ENCODE results near the gene MEIOSIN.
"Not testable (repeated sequence)": the region's sequence is repeated elsewhere in the genome, so short reads cannot be mapped to it uniquely, and the experiment has no call there.

MEIOSIN gene

DNA sequence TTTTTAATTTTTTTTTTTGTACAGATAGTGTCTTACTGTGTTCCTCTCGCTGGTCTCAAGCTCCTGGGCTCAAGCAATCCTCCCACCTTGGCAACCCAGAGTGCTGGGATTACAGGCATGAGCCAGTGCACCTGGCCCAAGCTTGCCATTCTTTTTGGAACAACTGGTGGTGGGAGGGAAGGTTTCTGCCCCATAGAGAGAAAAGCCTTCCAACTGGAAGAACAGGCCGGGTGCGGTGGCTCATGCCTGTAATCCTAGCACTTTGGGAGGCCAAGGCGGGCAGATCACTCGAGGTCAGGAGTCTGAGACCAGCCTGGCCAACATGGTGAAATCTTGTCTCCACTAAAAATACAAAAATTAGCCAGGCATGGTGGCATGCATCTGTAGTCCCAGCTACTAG is 66.3 kb downstream of the MEIOSIN start:
- DNase-seq (ENCODE audit: low read depth) = not testable (repeated sequence)

DNA sequence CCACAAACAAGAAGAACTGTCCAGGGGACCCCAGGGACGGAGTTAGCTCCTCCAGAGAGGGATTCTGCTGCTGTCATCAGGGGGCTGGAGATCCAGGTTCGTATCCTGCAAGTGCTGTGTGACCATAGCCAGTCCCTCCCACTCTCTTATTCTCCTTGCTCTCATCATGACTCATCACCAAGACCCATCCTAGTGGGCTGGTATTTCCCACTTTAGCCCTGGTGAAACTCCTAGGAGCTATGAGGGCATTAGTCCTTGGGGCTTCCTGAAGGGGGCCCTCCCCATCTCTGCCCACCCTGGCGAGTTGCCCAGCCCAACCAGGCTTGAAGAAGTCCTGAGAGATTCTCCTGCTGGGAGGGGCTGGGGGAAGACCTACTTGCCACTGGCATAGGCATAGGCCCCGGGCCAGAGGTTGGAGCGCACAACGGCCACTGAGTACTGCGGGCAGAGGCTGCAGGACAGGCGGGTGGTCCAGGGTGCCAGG is 66.9 kb downstream of the MEIOSIN start:
- no peak for DNase-seq (ENCODE audit: low read depth)

DNA sequence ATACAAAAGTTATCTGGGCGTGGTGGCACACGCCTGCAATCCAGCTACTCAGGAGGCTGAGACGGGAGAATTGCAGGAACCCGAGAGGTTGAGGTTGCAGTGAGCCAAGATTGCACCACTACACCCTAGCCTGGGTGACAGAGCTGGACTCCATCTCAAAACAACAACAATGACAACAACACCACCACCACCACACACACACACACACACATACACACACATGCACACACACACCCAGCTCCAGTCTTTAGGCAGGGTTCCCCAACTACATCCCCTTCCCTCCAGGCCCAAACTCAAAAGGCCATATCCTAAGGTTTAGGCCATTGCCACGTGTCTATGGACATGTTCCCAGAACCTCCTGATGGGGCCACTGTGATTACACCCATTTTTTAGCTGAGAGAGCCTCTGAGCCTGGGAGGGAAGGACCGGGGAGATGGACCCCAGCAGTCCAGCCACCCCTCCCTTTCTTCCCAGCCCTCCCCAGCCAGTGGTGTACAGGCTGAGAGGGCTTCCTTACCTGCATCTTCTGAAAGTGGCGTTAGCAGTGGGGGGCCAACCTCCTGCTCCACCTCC is 68.5 kb downstream of the MEIOSIN start:
- DNase-seq (ENCODE audit: low read depth) = no peak

DNA sequence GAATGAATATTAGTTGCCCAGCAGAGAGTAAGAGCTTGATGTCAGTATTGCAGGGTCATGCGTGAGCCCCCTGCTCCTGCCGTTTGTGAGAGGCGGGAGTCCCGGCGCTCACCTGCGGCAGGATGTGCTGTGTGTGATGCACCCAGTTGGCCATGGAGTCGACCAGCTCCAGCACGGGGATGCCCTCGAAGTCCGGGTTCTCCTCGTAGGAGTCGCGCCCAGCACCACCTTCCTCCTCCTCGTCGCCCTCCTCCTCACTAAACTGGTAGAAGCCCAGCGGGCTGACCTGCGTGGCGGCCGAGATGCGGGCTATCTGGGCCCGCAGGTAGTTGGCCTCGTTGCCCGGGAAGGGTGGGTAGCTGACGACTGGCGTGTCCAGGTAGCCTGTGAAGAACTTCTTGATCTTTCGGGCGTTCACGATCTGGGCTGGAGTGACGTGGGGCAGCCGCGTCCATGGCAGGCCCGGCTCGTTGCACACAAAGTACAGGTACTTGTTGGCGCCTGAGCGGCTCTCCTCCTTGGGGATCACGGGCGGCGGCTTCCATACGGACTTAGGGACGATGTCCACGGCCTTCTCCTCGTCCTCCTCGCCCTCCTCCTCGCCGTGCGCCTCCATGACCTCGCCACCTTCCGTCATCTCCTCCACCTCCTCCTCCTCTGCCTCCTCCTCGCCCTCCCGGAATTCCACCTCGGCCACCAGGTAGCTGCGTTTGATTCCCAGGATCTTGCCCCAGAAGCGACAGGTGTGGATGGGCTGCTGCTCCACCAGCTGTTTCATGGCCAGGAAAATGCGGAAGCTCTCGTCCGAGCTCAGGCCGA is 71.1 kb downstream of the MEIOSIN start:
- DNase-seq (ENCODE audit: low read depth) = no peak

DNA sequence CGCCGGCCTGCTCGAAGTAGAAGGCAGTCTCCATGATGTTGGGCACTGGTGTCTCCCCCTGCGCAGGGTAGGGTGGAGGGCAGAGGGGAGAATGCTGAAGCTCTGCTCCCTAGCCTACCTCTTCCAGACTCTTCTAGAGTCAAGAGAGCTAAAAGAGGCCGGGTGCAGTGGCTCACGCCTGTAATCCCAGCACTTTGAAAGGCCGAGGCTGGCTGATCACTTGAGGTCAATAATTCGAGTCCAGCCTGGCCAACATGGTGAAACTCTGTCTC is 71.7 kb downstream of the MEIOSIN start:
- no peak for DNase-seq (ENCODE audit: low read depth)

DNA sequence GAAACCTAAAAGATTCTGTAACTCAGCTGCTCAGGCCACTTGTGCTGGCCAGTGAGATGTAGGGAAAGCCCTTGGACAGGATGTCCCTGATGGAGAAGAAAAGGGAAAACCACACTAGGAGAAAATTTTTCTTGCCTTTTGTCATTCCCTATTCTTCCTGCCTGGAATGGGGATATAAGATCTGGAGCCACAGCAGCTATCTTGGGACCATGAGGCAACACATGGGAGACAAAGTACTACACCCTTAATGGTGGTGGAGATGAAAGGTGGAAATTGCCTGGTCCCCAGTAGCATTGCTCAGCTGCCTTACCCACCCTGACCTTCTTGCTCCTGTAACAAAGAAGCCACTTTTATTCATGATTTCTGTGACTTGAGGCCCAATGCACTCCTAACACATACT is 72.5 kb downstream of the MEIOSIN start:
- DNase-seq (ENCODE audit: low read depth) = no peak

DNA sequence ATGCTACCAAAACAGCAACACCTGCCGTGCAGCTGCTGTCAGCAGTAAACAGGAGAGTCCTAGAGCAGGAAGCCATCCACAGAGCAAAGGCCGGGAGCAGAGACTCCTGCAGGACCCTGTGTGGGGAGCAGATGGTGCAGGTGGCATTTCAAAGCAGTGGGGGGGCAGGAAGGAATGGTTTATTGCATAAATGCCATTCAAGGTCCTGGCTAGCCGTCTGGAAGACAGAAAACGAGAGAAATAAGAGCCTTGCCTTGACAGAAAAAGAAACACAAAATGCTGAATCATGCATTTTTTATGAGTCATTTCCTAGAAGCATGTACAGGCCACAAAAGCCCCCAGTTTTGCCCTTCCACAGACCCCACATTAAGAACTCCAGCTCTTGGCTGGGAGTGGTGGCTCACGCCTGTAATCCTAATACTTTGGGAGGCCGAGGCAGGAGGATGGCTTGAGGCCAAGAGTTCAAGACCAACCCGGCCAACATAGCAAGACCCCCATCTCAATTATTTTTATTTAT is 76.5 kb downstream of the MEIOSIN start:
- no peak for DNase-seq (ENCODE audit: low read depth)

DNA sequence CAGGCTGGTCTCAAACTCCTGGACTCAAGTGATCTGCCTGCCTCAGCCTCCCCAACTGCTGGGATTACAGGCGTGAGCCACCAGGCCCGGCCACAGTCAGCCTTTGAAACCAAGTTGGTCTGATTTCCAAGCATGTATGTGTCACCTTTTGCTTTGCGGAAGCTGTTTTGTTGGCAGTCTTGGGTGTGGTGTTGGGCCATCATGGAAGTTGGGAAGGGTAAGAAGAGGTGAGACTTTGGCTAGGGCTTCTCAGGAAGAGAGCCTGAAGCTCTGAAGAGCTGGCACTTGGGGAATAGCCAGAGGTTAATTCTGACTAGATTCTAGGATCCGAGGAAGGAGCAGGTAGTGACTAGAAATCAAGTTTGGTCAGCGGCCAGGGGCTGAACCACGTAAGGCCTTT is 79.1 kb downstream of the MEIOSIN start:
- DNase-seq (ENCODE audit: low read depth) = no peak
